Tibial nerve (tissue), 4 donors: Measurements from ENCODE around the gene BTC. TPM values are rescaled to one million over a fixed set of nuclear protein-coding genes. Genes with fewer than 3 reads are reported as not detected.

ENCODE experiments used
- total RNA-seq, 4 donors: library from RNA; depleted of rRNA; stranded (reverse); fragments of >200 nt; gene quantifications; one replicate each; pipeline ENCODE4 v1.1.0, GENCODE V29; 2016

Gene BTC
- total RNA-seq, 4 donors from 2014 or later: 0.30 to 1.7 (median 0.90) TPM

Other genes starting within 250 kb of the BTC start
- 10 to 100 TPM; 10.0 to 23.8 (median 20.9) TPM for gene PARM1, start 138.6 kb upstream of the BTC start, total RNA-seq